ENCODE data around the gene NDUFB8.

GRCh38 chr10:100510533-100511308 lies 18.9 kb downstream of the NDUFB8 start:
- TF ChIP-seq CTCF (conservative IDR thresholded peaks at IDR 0.05 in 1 of 2, IDR thresholded peaks at IDR 0.05 in 1 of 2; ENCODE audit: low read depth in 1 of 2, low read length in 2 of 2), result no peak
- TF ChIP-seq EZH2 (IDR thresholded peaks at IDR 0.05; ENCODE audit: low read length, missing control alignments), result no peak

Measured in fibroblast of lung (primary cell).